Measurements from ENCODE around the gene PTPRZ1.

GRCh38 chr7:122064971-122065370, 192.0 kb downstream of the PTPRZ1 start:
- TF ChIP-seq POLR2AphosphoS2 (conservative IDR thresholded peaks at IDR 0.05; ENCODE audit: low read length), result no peak
- TF ChIP-seq CHD4 (IDR thresholded peaks at IDR 0.05; ENCODE audit: borderline replicate concordance), result no peak
- no peak for TF ChIP-seq CTCF (IDR thresholded peaks at IDR 0.05)
- no peak for TF ChIP-seq GATA3 (IDR thresholded peaks at IDR 0.05; ENCODE audit: borderline replicate concordance)
- TF ChIP-seq HMGXB4 (CRISPR knock-in tag; IDR thresholded peaks at IDR 0.05; ENCODE audit: borderline replicate concordance), result no peak
- TF ChIP-seq HOXB13 (CRISPR knock-in tag; IDR thresholded peaks at IDR 0.05; ENCODE audit: low read depth), result no peak
- no peak for TF ChIP-seq POLR2A (IDR thresholded peaks at IDR 0.05; ENCODE audit: low read length)
- no peak for TF ChIP-seq SMC3 (IDR thresholded peaks at IDR 0.05)
- TF ChIP-seq EP300 (IDR thresholded peaks at IDR 0.05), result no peak
- TF ChIP-seq ZFP36 (IDR thresholded peaks at IDR 0.05; ENCODE audit: borderline replicate concordance, partially characterized antibody), result no peak
- TF ChIP-seq PHF8 (IDR thresholded peaks at IDR 0.05; ENCODE audit: borderline replicate concordance, low read depth), result no peak
- no peak for TF ChIP-seq RAD21 (conservative IDR thresholded peaks at IDR 0.05 in 1 of 2, IDR thresholded peaks at IDR 0.05 in 1 of 2)
- TF ChIP-seq ZSCAN20 (CRISPR knock-in tag; IDR thresholded peaks at IDR 0.05), result no peak
- no peak for TF ChIP-seq BHLHE40 (IDR thresholded peaks at IDR 0.05; ENCODE audit: low read depth, low read length)
